CD14-positive monocyte (primary cell): ENCODE data around the gene TMEM14C. TPM values are rescaled to one million over a fixed set of nuclear protein-coding genes. Genes with fewer than 3 reads are reported as not detected.
A peak's percentile ranks its signal among the peaks of the same experiment; 100 is the strongest.

Experiments used
- DNase-seq, 3 donors: peaks; one replicate each; pipeline ENCODE4 v3.0.0-alpha.2; 2011 to 2022
- H2AFZ ChIP-seq: 2 replicates; pipeline ENCODE4 v1.6.0; 2012; ENCODE audit warnings: mild to moderate bottlenecking, low read depth, low read length, inconsistent platforms; ENCODE audit not compliant: insufficient read depth, poor library complexity, severe bottlenecking
- H3K27ac ChIP-seq, 2 donors: 1 replicate in 1 of 2; 2 replicates in 1 of 2; pipeline ENCODE4 v1.5.1; 2012 to 2013; ENCODE audit warnings: low read length in 2 of 2, control low read depth in 1 of 2, inconsistent platforms in 1 of 2, low read depth in 1 of 2, mild to moderate bottlenecking in 1 of 2
- H3K27me3 ChIP-seq, 2 donors: one replicate each; pipeline versions ENCODE4 v1.6.0 to v1.6.1; 2011 to 2013; ENCODE audit warnings: low read length in 2 of 2; ENCODE audit not compliant: control insufficient read depth in 2 of 2, insufficient read depth in 2 of 2
- H3K36me3 ChIP-seq, 2 donors: replicated peaks in 1 of 2; 1 replicate in 1 of 2; 2 replicates in 1 of 2; pipeline versions ENCODE4 v1.5.1 to v1.6.1; 2012 to 2013; ENCODE audit warnings: low read length in 2 of 2, control low read depth in 1 of 2, inconsistent platforms in 1 of 2, mild to moderate bottlenecking in 1 of 2; ENCODE audit not compliant: insufficient read depth in 2 of 2, control insufficient read depth in 1 of 2
- H3K4me1 ChIP-seq, 2 donors: 1 replicate in 1 of 2; 2 replicates in 1 of 2; pipeline versions ENCODE4 v1.5.1 to v1.6.1; 2012 to 2013; ENCODE audit warnings: low read length in 2 of 2, control low read depth in 1 of 2, inconsistent platforms in 1 of 2, mild to moderate bottlenecking in 1 of 2, moderate library complexity in 1 of 2; ENCODE audit not compliant: insufficient read depth in 2 of 2, control insufficient read depth in 1 of 2
- H3K4me2 ChIP-seq: replicated peaks from 2 replicates; pipeline ENCODE3; 2012; ENCODE audit warnings: low read length, moderate library complexity, mild to moderate bottlenecking; ENCODE audit not compliant: poor library complexity, severe bottlenecking; ENCODE audit errors: extremely low read depth
- H3K4me3 ChIP-seq, 3 experiments: fragments of 200-600 bp in 1 of 3; sonication (generic) in 1 of 3; replicated peaks in 1 of 3; 1 replicate in 2 of 3; 2 replicates in 1 of 3; pipeline ENCODE4 v1.5.1; 2011 to 2013; ENCODE audit warnings: low read length in 3 of 3, mild to moderate bottlenecking in 3 of 3, control low read depth in 2 of 3, low read depth in 2 of 3, inconsistent platforms in 1 of 3, moderate library complexity in 1 of 3
- H3K79me2 ChIP-seq: 2 replicates; pipeline ENCODE4 v1.6.0; 2012; ENCODE audit warnings: mild to moderate bottlenecking, control low read depth, inconsistent platforms, low read length, moderate library complexity; ENCODE audit not compliant: insufficient read depth
- H3K9ac ChIP-seq: 2 replicates; pipeline ENCODE4 v1.6.0; 2017; ENCODE audit warnings: low read length, mild to moderate bottlenecking; ENCODE audit not compliant: insufficient read depth, poor library complexity, severe bottlenecking
- H3K9me3 ChIP-seq, 2 donors: replicated peaks in 1 of 2; 1 replicate in 1 of 2; 2 replicates in 1 of 2; pipeline versions ENCODE4 v1.5.1 to v1.6.1; 2012 to 2013; ENCODE audit warnings: low read length in 2 of 2, control low read depth in 1 of 2; ENCODE audit not compliant: control insufficient read depth in 1 of 2, insufficient read depth in 1 of 2
- H4K20me1 ChIP-seq: 2 replicates; pipeline ENCODE4 v1.6.0; 2012; ENCODE audit warnings: mild to moderate bottlenecking, low read length, control low read depth, moderate library complexity; ENCODE audit not compliant: insufficient read depth
- H3K27ac Mint-ChIP-seq, 7 donors: one replicate each; pipeline ENCODE4 v1.8.0; 2020; ENCODE audit warnings: mild to moderate bottlenecking in 7 of 7, mixed read lengths in 7 of 7, moderate library complexity in 6 of 7, inconsistent platforms in 2 of 7
- H3K27me3 Mint-ChIP-seq, 3 donors: one replicate each; pipeline ENCODE4 v1.8.0; 2021 to 2022; ENCODE audit warnings: low read depth in 3 of 3, mild to moderate bottlenecking in 3 of 3, mixed read lengths in 3 of 3, moderate library complexity in 3 of 3, inconsistent platforms in 1 of 3
- H3K36me3 Mint-ChIP-seq, 2 donors: one replicate each; pipeline ENCODE4 v1.8.0; 2020; ENCODE audit warnings: mixed read lengths in 2 of 2, inconsistent platforms in 1 of 2, mild to moderate bottlenecking in 1 of 2
- H3K4me1 Mint-ChIP-seq: one replicate; pipeline ENCODE4 v1.8.0; 2020; ENCODE audit warnings: mild to moderate bottlenecking, mixed read lengths
- H3K4me3 Mint-ChIP-seq, 2 donors: one replicate each; pipeline ENCODE4 v1.8.0; 2020; ENCODE audit warnings: mild to moderate bottlenecking in 2 of 2, mixed read lengths in 2 of 2, moderate library complexity in 1 of 2
- H3K9me3 Mint-ChIP-seq, 7 donors: one replicate each; pipeline ENCODE4 v1.8.0; 2020 to 2022; ENCODE audit warnings: mixed read lengths in 7 of 7, mild to moderate bottlenecking in 6 of 7, moderate library complexity in 6 of 7, inconsistent platforms in 2 of 7
- WGBS: methylation state at CpG from one replicate; pipeline ENCODE4 v1.1.5; 2013; ENCODE audit warnings: missing lambda C conversion rate; ENCODE audit not compliant: insufficient coverage; 5-methylcytosine and 5-hydroxymethylcytosine counted together
- intact Hi-C, 2 donors: fragments of 100-400 bp; cut with micrococcal nuclease; formaldehyde crosslinking; loops; one replicate each; pipeline versions ENCODE4 v1.15.0 to v1.15.1; 2023
- polyA plus RNA-seq, 3 donors: library from polyadenylated mRNA; depleted of rRNA in 1 of 3; unstranded in 2 of 3; stranded (reverse) in 1 of 3; fragments of 300-500 nt in 2 of 3; fragments of >200 nt in 1 of 3; fragmentation: Illumina TruSeq in 2 of 3; gene quantifications; 1 replicate in 2 of 3; 2 replicates in 1 of 3; pipeline ENCODE4 v1.2.3, GENCODE V29; 2012 to 2021
- TF ChIP-seq, protein P1 (sequence below): fragments of 200-600 bp; IDR thresholded peaks from one replicate; pipeline ENCODE4 v1.8.0; 2022; ENCODE audit warnings: antibody characterized with exemption, mild to moderate bottlenecking

TMEM14C gene
- polyA plus RNA-seq, 3 donors: 67.7 to 242 (median 184) TPM

GRCh38 chr6:10723567-10723881, 654 bp downstream of the TMEM14C start:
- no peak for DNase-seq
- H3K27ac Mint-ChIP-seq: peak overlapping the region; percentile 85 to 94 (median 91)
- WGBS: no CpG with 5 or more reads among the region's 7 CpGs
- H3K4me2 ChIP-seq: peak overlapping the region; percentile 89
- H3K4me1 Mint-ChIP-seq: peaks cover 52% of the 10 kb centered on the region
- H3K27me3 ChIP-seq: no peaks in the 10 kb centered on the region
- peak overlapping the region; percentile 54 to 91 (median 69) for H3K4me3 ChIP-seq
- peaks cover 28 to 42% of the 10 kb centered on the region in 2 donors for H3K4me1 ChIP-seq
- peaks cover 15% of the 10 kb centered on the region for H3K79me2 ChIP-seq
- TF ChIP-seq, protein P1, sequence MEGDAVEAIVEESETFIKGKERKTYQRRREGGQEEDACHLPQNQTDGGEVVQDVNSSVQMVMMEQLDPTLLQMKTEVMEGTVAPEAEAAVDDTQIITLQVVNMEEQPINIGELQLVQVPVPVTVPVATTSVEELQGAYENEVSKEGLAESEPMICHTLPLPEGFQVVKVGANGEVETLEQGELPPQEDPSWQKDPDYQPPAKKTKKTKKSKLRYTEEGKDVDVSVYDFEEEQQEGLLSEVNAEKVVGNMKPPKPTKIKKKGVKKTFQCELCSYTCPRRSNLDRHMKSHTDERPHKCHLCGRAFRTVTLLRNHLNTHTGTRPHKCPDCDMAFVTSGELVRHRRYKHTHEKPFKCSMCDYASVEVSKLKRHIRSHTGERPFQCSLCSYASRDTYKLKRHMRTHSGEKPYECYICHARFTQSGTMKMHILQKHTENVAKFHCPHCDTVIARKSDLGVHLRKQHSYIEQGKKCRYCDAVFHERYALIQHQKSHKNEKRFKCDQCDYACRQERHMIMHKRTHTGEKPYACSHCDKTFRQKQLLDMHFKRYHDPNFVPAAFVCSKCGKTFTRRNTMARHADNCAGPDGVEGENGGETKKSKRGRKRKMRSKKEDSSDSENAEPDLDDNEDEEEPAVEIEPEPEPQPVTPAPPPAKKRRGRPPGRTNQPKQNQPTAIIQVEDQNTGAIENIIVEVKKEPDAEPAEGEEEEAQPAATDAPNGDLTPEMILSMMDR: no peak
- H3K9me3 ChIP-seq: peaks cover 2 to 10% of the 10 kb centered on the region in 2 donors
- peak overlapping the region; percentile 91 to 97 for H3K4me3 Mint-ChIP-seq
- peaks cover 4 to 6% of the 10 kb centered on the region in 2 donors for H3K36me3 ChIP-seq
- H3K27ac ChIP-seq: peak overlapping the region; percentile 61 to 79
- H3K9ac ChIP-seq: peak overlapping the region; percentile 72
- intact Hi-C loops: no loop called here
- H4K20me1 ChIP-seq: no peaks in the 10 kb centered on the region
- peaks cover 18 to 26% of the 10 kb centered on the region in 2 donors for H3K36me3 Mint-ChIP-seq
- H2AFZ ChIP-seq: peak overlapping the region; percentile 95
- peaks cover 0 to 2% (median 0%) of the 10 kb centered on the region in 3 donors for H3K27me3 Mint-ChIP-seq
- peaks cover 6 to 15% (median 11%) of the 10 kb centered on the region in 7 donors for H3K9me3 Mint-ChIP-seq

DNA sequence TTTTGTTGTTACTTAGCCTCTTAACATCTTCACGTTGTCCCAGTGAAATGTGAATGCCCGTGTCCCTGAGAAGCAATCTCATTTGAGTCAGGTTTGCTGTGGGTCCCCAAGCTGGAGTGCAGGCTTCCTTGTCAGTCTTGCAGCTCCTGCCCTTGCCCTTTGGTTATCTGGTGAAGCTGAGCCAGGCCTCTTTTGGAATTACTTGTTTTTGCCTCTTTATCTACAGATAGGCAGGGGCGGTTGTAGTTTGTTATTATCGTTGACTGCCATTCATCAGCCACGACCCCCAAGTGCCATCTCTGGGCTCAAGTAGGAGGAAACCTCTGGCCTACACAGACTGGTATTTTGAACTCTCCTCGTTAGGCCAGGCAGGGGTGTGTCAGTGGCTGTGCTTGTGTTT, 2.2 kb downstream of the TMEM14C start:
- H3K4me1 ChIP-seq: peaks cover 25 to 37% of the 10 kb centered on the region in 2 donors
- no peaks in the 10 kb centered on the region for H3K9me3 ChIP-seq
- no peak overlapping the region for H3K4me2 ChIP-seq
- H4K20me1 ChIP-seq: no peaks in the 10 kb centered on the region
- peaks cover 15% of the 10 kb centered on the region for H3K79me2 ChIP-seq
- no peak for DNase-seq
- 100% methylated on average over 5 of the region's 6 CpGs for WGBS
- H3K27me3 Mint-ChIP-seq: peaks cover 0 to 2% (median 0%) of the 10 kb centered on the region in 3 donors
- peaks cover 50% of the 10 kb centered on the region for H3K4me1 Mint-ChIP-seq
- no peak overlapping the region for H3K4me3 Mint-ChIP-seq
- H3K27me3 ChIP-seq: no peaks in the 10 kb centered on the region
- peaks cover 28 to 41% of the 10 kb centered on the region in 2 donors for H3K36me3 Mint-ChIP-seq
- peaks cover 9 to 19% of the 10 kb centered on the region in 2 donors for H3K36me3 ChIP-seq
- H3K27ac ChIP-seq: no peak overlapping the region
- no peak overlapping the region for H3K9ac ChIP-seq
- no peak overlapping the region for H2AFZ ChIP-seq
- TF ChIP-seq, protein P1: no peak
- intact Hi-C loops: no loop called here
- H3K9me3 Mint-ChIP-seq: peaks cover 0 to 4% (median 0%) of the 10 kb centered on the region in 7 donors
- no peak overlapping the region for H3K4me3 ChIP-seq
- peak overlapping the region in 1 of 7 donors; percentile 20 for H3K27ac Mint-ChIP-seq
